PC-3 (cell line): ENCODE data around the gene STEAP4.

Source experiments
- CTCF ChIP-seq: fragments of 300-600 bp; sonication (generic); conservative IDR thresholded peaks from 2 replicates; pipeline ENCODE4 v1.5.1; 2017; ENCODE audit warnings: antibody characterized with exemption, low read depth, mild to moderate bottlenecking, low read length
- EZH2 ChIP-seq: fragments of 300-600 bp; sonication (generic); IDR thresholded peaks from one replicate; pipeline ENCODE4 v1.6.1; 2017; ENCODE audit warnings: antibody characterized with exemption, mild to moderate bottlenecking, low read length; ENCODE audit not compliant: unreplicated experiment
- EZH2phosphoT487 ChIP-seq: fragments of 300-600 bp; sonication (generic); IDR thresholded peaks from 2 replicates; pipeline ENCODE4 v1.6.1; 2018; ENCODE audit warnings: mild to moderate bottlenecking, antibody characterized with exemption, low read length, borderline replicate concordance

GRCh38 chr7:88316456-88316855 lies 9.8 kb upstream of the STEAP4 start:
- TF ChIP-seq CTCF (no peak), EZH2 (no peak), EZH2phosphoT487 (no peak)
